ENCODE results near the gene SRGAP3. TPM values are rescaled to one million over a fixed set of nuclear protein-coding genes. Genes with fewer than 3 reads are reported as not detected.

SRGAP3 gene
- total RNA-seq, 1 experiment from 2014 or later, result 17.9 TPM

DNA sequence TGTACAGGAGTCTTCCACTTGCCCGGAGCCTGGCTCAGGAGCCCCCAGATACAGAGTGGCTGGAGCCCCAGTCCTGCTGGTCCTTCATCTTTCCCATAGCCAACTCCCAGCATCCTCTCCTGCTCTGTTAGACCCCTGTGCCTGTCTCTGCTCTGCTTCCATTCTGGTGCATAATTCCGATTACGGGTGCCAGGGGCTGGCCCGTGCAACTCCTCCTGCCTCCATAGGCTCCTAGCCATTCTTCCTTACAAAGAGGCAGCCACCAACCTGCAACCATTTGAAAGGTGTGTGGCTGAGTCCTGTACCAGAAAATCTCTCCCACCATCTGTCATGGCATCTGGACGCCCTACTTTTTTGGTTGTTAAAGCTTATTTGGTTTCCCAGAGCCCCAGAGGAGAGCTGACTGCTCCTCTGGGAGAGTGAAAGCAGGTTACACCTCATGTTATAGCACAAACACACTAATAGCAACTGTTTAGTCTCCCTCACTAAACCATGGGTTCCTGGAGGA, 281.0 kb downstream of the SRGAP3 start (continued):
- no peak for TF ChIP-seq FOXJ3 (CRISPR knock-in tag; IDR thresholded peaks at IDR 0.05; ENCODE audit: borderline replicate concordance)
- TF ChIP-seq, protein P1, sequence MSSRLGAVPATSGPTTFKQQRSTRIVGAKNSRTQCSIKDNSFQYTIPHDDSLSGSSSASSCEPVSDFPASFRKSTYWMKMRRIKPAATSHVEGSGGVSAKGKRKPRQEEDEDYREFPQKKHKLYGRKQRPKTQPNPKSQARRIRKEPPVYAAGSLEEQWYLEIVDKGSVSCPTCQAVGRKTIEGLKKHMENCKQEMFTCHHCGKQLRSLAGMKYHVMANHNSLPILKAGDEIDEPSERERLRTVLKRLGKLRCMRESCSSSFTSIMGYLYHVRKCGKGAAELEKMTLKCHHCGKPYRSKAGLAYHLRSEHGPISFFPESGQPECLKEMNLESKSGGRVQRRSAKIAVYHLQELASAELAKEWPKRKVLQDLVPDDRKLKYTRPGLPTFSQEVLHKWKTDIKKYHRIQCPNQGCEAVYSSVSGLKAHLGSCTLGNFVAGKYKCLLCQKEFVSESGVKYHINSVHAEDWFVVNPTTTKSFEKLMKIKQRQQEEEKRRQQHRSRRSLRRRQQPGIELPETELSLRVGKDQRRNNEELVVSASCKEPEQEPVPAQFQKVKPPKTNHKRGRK (CRISPR knock-in tag; IDR thresholded peaks at IDR 0.05; ENCODE audit: borderline replicate concordance), result no peak

DNA sequence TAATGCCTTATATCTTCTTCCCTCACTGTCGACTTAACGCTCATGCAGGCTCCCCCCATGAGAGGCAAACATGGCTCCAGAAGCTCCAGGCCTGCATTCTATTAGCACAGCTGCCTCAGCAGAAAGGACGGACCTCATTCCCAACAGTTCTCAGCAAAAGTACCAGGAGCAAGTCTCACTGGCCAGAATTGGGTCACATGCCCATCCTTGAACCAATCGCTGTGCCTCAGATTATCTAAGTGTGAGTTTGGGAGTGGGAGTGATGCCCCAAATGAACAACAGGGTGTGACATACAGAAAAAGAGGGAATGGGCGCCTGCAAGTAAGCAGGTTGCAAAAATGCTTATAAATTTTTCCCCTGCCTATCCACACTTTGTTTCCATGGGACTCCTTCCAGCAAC, 281.9 kb downstream of the SRGAP3 start:
- H3K36me3 Mint-ChIP-seq, result no peaks in the 10 kb centered on the region
- ATAC-seq (no peak), DNase-seq (ENCODE audit: low spot score) (no peak)
- no peak overlapping the region for H3K4me3 Mint-ChIP-seq
- peaks cover 16% of the 10 kb centered on the region for H3K27me3 Mint-ChIP-seq (ENCODE audit: low read depth)
- TF ChIP-seq, protein P2, sequence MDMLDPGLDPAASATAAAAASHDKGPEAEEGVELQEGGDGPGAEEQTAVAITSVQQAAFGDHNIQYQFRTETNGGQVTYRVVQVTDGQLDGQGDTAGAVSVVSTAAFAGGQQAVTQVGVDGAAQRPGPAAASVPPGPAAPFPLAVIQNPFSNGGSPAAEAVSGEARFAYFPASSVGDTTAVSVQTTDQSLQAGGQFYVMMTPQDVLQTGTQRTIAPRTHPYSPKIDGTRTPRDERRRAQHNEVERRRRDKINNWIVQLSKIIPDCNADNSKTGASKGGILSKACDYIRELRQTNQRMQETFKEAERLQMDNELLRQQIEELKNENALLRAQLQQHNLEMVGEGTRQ (CRISPR knock-in tag; IDR thresholded peaks at IDR 0.05), result peak; percentile 77
- TF ChIP-seq, protein P3, sequence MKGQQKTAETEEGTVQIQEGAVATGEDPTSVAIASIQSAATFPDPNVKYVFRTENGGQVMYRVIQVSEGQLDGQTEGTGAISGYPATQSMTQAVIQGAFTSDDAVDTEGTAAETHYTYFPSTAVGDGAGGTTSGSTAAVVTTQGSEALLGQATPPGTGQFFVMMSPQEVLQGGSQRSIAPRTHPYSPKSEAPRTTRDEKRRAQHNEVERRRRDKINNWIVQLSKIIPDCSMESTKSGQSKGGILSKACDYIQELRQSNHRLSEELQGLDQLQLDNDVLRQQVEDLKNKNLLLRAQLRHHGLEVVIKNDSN (CRISPR knock-in tag; IDR thresholded peaks at IDR 0.05), result peak; percentile 71; the same call in 1 of the 2 replicates
- no peak for TF ChIP-seq MYBL2 (CRISPR knock-in tag; IDR thresholded peaks at IDR 0.05)
- H3K4me1 Mint-ChIP-seq, result peaks cover 26% of the 10 kb centered on the region
- H3K27ac Mint-ChIP-seq, result no peak overlapping the region
- no peaks in the 10 kb centered on the region for H3K9me3 Mint-ChIP-seq
- CTCF ChIA-PET, result interaction anchor here (0.7 to 7.1 kb wide), 2 partner anchors 144 to 336 kb away, joined by 3 to 43 read pairs; no protein-coding TSS in a partner anchor
- POLR2A ChIA-PET, result no interaction called here

DNA sequence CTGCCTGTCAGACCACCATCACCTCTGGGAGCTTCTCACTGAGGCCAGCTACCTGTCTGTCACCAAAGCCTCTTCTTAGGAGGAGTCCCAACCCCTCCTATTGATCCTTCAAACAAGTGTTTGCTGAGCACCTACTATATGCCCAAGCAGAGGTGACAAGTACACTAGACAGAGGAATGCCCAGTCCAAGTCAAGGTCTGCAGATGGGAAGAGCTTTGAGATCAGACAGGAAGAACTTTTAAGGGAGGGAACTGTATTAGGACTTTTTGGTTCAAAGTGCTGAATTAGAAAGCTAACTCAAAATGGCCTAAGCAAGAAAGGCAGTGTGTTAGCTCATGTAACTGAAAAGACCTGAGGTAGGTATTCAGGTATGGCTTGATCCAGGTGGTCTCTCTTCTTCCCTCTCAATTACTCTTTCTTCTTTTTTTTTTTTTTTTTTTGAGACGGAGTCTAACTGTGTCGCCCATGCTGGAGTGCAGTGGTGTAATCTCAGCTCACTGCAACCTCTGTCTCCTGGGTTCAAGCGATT, 282.6 kb downstream of the SRGAP3 start:
- Mint-ChIP-seq H3K27ac (no peak overlapping the region), H3K4me1 (peaks cover 33% of the 10 kb centered on the region), H3K4me3 (no peak overlapping the region), H3K36me3 (no peaks in the 10 kb centered on the region), H3K27me3 (ENCODE audit: low read depth) (peaks cover 16% of the 10 kb centered on the region), H3K9me3 (no peaks in the 10 kb centered on the region)
- DNase-seq (ENCODE audit: low spot score) (no peak), ATAC-seq (no peak)
- TF ChIP-seq TCF7 (CRISPR knock-in tag; IDR thresholded peaks at IDR 0.05; ENCODE audit: low read depth) (no peak), IRF2 (CRISPR knock-in tag; IDR thresholded peaks at IDR 0.05; ENCODE audit: borderline replicate concordance, low read depth) (no peak), TEAD1 (CRISPR knock-in tag; IDR thresholded peaks at IDR 0.05) (no peak), SMAD3 (CRISPR knock-in tag; IDR thresholded peaks at IDR 0.05; ENCODE audit: borderline replicate concordance) (no peak)
- TF ChIP-seq, protein P4, sequence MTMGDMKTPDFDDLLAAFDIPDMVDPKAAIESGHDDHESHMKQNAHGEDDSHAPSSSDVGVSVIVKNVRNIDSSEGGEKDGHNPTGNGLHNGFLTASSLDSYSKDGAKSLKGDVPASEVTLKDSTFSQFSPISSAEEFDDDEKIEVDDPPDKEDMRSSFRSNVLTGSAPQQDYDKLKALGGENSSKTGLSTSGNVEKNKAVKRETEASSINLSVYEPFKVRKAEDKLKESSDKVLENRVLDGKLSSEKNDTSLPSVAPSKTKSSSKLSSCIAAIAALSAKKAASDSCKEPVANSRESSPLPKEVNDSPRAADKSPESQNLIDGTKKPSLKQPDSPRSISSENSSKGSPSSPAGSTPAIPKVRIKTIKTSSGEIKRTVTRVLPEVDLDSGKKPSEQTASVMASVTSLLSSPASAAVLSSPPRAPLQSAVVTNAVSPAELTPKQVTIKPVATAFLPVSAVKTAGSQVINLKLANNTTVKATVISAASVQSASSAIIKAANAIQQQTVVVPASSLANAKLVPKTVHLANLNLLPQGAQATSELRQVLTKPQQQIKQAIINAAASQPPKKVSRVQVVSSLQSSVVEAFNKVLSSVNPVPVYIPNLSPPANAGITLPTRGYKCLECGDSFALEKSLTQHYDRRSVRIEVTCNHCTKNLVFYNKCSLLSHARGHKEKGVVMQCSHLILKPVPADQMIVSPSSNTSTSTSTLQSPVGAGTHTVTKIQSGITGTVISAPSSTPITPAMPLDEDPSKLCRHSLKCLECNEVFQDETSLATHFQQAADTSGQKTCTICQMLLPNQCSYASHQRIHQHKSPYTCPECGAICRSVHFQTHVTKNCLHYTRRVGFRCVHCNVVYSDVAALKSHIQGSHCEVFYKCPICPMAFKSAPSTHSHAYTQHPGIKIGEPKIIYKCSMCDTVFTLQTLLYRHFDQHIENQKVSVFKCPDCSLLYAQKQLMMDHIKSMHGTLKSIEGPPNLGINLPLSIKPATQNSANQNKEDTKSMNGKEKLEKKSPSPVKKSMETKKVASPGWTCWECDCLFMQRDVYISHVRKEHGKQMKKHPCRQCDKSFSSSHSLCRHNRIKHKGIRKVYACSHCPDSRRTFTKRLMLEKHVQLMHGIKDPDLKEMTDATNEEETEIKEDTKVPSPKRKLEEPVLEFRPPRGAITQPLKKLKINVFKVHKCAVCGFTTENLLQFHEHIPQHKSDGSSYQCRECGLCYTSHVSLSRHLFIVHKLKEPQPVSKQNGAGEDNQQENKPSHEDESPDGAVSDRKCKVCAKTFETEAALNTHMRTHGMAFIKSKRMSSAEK (CRISPR knock-in tag; IDR thresholded peaks at IDR 0.05; ENCODE audit: borderline replicate concordance), result no peak
- TF ChIP-seq, protein P5, sequence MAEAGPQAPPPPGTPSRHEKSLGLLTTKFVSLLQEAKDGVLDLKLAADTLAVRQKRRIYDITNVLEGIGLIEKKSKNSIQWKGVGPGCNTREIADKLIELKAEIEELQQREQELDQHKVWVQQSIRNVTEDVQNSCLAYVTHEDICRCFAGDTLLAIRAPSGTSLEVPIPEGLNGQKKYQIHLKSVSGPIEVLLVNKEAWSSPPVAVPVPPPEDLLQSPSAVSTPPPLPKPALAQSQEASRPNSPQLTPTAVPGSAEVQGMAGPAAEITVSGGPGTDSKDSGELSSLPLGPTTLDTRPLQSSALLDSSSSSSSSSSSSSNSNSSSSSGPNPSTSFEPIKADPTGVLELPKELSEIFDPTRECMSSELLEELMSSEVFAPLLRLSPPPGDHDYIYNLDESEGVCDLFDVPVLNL (CRISPR knock-in tag; IDR thresholded peaks at IDR 0.05; ENCODE audit: borderline replicate concordance, low read depth), result no peak
- ChIA-PET CTCF (interaction anchor here (0.7 to 7.1 kb wide), 2 partner anchors 145 to 336 kb away, joined by 3 to 43 read pairs; no protein-coding TSS in a partner anchor), POLR2A (no interaction called here)

Data from WTC11 (cell line).